Measurements from ENCODE around the gene POU5F1. TPM values are rescaled to one million over a fixed set of nuclear protein-coding genes. Genes with fewer than 3 reads are reported as not detected.
"Not testable (repeated sequence)": the region's sequence is repeated elsewhere in the genome, so short reads cannot be mapped to it uniquely, and the experiment has no call there.

POU5F1 gene
- total RNA-seq, 2 experiments from 2014 or later: 0.20 TPM; not detected in 1

DNA sequence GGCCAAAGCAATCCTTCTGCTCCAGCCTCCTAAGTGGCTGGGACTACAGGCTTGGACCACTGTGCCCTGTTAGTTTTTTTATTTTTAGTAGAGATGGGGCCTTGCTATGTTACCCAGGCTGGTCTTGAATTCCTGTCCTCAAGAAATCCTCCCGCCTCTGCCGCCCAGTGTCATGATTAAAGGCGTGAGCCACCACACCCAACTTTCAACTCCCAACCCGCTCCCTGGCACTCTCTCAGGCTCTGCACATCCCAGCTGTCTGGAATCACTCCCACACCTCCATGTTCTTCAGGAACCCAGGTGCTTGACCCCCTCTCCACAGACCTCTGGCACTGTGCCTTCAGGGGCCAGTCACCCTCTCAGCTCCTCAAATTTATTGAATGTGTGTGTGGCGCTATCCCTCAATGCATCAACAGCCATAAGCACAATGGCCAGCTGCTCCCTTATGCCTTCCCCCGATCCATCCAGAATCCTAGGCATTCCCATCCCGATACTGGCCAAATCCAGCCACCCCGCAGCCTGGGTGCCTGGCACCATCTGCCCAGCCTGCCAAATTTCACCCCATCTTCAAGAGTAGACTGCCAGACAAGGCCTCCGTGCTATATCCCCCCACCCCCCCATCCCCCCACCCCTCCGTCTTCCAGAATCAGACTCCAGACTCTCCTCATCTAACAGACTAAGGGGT, 647 bp upstream of the POU5F1 start:
- no peak for DNase-seq
- ChIA-PET CTCF (interaction anchor here (1.1 kb wide), 1 partner anchor 15 kb away, joined by 3 read pairs; no protein-coding TSS in a partner anchor), POLR2A (no interaction called here)
- Mint-ChIP-seq H3K4me1 (peaks cover 5% of the 10 kb centered on the region), H3K27me3 (no peaks in the 10 kb centered on the region), H3K4me3 (no peak overlapping the region), H3K36me3 (ENCODE audit: low read depth) (no peaks in the 10 kb centered on the region), H3K27ac (no peak overlapping the region), H3K9me3 (no peaks in the 10 kb centered on the region)

DNA sequence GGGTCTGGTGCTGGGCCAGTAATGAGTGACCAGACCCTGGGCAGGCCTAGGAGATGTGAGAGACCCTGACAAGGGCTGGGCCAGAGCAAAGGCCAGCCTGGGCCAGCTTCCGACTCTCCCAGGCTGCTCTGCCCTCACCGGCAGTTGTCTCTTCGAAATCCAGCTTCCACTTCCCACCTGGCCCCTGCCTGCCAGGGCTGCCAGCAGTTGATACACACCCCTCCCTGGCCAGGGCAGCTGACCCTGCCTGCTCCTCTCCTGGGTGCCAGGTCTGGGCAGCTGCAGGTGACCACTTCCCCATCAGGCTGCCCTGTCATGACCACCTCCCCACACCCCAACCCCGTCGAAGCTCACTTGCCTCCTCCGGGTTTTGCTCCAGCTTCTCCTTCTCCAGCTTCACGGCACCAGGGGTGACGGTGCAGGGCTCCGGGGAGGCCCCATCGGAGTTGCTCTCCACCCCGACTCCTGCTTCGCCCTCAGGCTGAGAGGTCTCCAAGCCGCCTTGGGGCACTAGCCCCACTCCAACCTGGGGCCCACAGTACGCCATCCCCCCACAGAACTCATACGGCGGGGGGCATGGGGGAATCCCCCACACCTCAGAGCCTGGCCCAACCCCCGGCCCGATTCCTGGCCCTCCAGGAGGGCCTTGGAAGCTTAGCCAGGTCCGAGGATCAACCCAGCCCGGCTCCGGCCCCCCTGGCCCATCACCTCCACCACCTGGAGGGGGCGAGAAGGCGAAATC, 453 bp downstream of the POU5F1 start:
- DNase-seq; H3K27ac Mint-ChIP-seq; H3K4me3 Mint-ChIP-seq; H3K9me3 Mint-ChIP-seq; H3K27me3 Mint-ChIP-seq; H3K4me1 Mint-ChIP-seq; H3K36me3 Mint-ChIP-seq (ENCODE audit: low read depth); POLR2A ChIA-PET: not testable (repeated sequence)
- CTCF ChIA-PET: interaction anchor here (1.0 to 1.1 kb wide), 2 partner anchors 27 to 197 kb away, joined by 3 read pairs; no protein-coding TSS in a partner anchor

DNA sequence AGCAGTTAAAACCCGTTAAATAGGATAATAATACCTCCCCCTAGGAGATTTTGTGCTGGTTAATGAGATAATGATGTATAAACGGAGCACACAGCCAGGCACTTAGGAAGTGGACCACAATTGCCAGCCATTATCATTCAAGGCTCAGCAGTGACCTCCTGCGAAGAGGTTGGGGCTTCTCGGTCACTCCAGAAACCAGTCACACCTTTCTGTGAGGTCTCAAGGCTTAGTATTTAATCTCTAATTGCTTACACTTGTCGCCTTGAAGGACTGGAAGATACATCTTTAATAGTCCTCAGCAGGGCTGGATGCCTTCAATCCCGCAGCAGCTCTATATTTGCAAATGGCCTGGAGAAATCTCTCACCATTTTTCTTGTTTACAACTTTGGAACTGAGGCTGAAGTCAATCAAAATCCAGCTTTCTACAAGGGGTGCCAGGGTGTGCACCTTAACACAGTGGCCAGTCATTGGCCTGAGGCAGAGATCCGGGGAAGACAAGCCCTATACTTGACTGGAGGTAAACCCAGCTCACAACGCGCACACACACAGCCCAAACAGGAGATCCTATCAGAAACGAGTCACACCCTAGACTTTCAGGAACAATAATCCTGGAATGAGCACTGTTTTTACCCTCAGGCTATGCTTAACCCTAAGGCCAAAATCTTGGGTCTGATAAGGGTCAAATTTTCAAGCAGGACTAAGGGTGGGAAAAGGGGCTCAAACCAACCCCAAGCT, 1.2 kb downstream of the POU5F1 start:
- no peak for DNase-seq
- Mint-ChIP-seq H3K9me3 (no peaks in the 10 kb centered on the region), H3K4me3 (no peak overlapping the region), H3K36me3 (ENCODE audit: low read depth) (no peaks in the 10 kb centered on the region), H3K4me1 (no peaks in the 10 kb centered on the region), H3K27ac (no peak overlapping the region), H3K27me3 (no peaks in the 10 kb centered on the region)
- ChIA-PET CTCF (interaction anchor here (1.0 to 1.1 kb wide), 2 partner anchors 27 to 198 kb away, joined by 3 read pairs; no protein-coding TSS in a partner anchor), POLR2A (no interaction called here)

DNA sequence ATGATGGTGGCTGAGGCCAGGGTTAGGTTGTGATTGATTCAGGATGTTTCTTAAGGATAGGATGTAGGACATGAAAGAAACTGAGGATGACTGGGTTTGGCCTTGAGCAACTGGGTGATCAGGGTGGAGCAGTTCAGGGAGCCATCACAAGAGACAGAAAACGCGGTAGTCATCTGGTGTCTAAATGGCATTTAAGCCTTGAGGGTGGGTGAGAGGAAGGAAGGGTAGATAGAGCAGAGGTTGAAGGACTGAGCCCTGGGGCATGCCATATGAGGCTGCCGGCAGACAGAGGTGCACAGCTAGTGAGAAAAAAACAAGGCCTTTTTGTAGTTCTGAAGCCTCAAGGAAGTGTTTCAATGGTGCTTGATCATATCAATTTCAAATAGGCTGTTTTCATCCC, 1.9 kb downstream of the POU5F1 start:
- no peak overlapping the region for H3K4me3 Mint-ChIP-seq
- POLR2A ChIA-PET: no interaction called here
- no peak overlapping the region for H3K27ac Mint-ChIP-seq

DNA sequence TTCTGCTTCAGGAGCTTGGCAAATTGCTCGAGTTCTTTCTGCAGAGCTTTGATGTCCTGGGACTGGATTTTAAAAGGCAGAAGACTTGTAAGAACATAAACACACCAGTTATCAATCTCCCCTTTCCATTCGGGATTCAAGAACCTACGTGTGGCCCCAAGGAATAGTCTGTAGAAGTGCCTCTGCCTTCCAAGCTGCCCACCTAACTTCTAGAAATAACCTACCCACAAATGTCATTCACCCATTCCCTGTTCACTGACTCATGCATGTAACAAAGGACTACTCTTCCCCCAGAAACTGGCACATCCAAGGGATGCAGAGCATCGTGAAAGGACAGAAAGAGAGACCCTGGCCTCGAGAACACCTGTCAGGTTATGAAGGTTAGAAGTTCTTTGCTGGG, 4.5 kb downstream of the POU5F1 start:
- H3K27ac Mint-ChIP-seq: no peak overlapping the region
- DNase-seq: no peak
- peaks cover 18% of the 10 kb centered on the region for H3K36me3 Mint-ChIP-seq (ENCODE audit: low read depth)
- no peak overlapping the region for H3K4me3 Mint-ChIP-seq
- H3K9me3 Mint-ChIP-seq: no peaks in the 10 kb centered on the region
- H3K27me3 Mint-ChIP-seq: no peaks in the 10 kb centered on the region
- CTCF ChIA-PET: interaction anchor here (1.9 to 2.2 kb wide), 3 partner anchors 15 to 31 kb away, joined by 4 to 10 read pairs (median 5); no protein-coding TSS in a partner anchor
- H3K4me1 Mint-ChIP-seq: peaks cover 17% of the 10 kb centered on the region
- POLR2A ChIA-PET: no interaction called here

More for the DNA sequence above, 1.9 kb downstream of the POU5F1 start:
- Mint-ChIP-seq H3K27me3 (no peaks in the 10 kb centered on the region), H3K4me1 (peaks cover 3% of the 10 kb centered on the region), H3K36me3 (ENCODE audit: low read depth) (no peaks in the 10 kb centered on the region), H3K9me3 (no peaks in the 10 kb centered on the region)
- CTCF ChIA-PET: no interaction called here
- DNase-seq: no peak

DNA sequence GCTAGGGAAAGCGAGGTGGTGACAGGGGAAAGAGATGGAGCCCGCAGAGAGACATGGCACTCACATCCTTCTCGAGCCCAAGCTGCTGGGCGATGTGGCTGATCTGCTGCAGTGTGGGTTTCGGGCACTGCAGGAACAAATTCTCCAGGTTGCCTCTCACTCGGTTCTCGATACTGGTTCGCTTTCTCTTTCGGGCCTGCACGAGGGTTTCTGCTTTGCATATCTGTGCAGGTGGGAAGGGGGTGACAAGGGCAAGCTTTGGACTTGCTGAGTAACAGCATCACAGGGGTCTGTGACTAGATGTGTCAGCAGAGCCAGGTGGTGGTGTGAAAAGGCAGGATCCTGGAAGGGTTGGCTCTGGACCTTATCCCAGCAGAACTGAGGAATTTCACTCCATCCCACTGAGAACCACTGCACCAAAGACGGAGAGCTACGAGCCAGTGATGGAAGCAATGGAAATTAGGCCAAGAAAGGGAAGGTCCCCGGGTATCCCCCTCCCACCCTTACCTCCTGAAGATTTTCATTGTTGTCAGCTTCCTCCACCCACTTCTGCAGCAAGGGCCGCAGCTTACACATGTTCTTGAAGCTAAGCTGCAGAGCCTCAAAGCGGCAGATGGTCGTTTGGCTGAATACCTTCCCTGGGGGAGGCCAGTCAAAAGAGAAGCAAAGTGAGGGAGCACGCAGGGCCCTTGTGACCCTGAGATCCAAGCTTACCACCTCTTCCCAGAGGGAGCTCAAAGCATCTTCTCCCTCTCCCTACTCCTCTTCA, 5.2 kb downstream of the POU5F1 start:
- H3K27ac Mint-ChIP-seq, H3K27me3 Mint-ChIP-seq, H3K4me3 Mint-ChIP-seq, POLR2A ChIA-PET, H3K9me3 Mint-ChIP-seq, DNase-seq: not testable (repeated sequence)
- CTCF ChIA-PET: interaction anchor here (0.5 to 2.2 kb wide), 5 partner anchors 16 to 1487 kb away, joined by 3 to 10 read pairs (median 4); no protein-coding TSS in a partner anchor
- Mint-ChIP-seq H3K4me1 (peaks cover 21% of the 10 kb centered on the region), H3K36me3 (ENCODE audit: low read depth) (peaks cover 22% of the 10 kb centered on the region)

DNA sequence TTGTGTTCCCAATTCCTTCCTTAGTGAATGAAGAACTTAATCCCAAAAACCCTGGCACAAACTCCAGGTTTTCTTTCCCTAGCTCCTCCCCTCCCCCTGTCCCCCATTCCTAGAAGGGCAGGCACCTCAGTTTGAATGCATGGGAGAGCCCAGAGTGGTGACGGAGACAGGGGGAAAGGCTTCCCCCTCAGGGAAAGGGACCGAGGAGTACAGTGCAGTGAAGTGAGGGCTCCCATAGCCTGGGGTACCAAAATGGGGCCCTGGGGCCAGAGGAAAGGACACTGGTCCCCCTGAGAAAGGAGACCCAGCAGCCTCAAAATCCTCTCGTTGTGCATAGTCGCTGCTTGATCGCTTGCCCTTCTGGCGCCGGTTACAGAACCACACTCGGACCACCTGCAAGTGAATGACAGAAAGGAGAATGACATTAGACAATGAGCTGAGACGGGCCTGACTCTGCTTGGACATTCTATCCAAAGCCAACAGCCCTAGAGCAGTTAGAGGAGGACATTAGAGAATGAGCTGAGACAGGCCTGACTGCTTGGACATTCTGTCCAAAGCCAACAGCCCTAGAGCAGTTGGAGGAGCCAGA, 5.9 kb downstream of the POU5F1 start:
- H3K9me3 Mint-ChIP-seq, H3K27ac Mint-ChIP-seq, H3K4me3 Mint-ChIP-seq, DNase-seq, POLR2A ChIA-PET, H3K27me3 Mint-ChIP-seq: not testable (repeated sequence)
- Mint-ChIP-seq H3K4me1 (peaks cover 27% of the 10 kb centered on the region), H3K36me3 (ENCODE audit: low read depth) (peaks cover 27% of the 10 kb centered on the region)
- CTCF ChIA-PET: interaction anchor here (1.3 to 2.2 kb wide), 5 partner anchors 10 to 41 kb away, joined by 3 to 10 read pairs (median 4); no protein-coding TSS in a partner anchor

DNA sequence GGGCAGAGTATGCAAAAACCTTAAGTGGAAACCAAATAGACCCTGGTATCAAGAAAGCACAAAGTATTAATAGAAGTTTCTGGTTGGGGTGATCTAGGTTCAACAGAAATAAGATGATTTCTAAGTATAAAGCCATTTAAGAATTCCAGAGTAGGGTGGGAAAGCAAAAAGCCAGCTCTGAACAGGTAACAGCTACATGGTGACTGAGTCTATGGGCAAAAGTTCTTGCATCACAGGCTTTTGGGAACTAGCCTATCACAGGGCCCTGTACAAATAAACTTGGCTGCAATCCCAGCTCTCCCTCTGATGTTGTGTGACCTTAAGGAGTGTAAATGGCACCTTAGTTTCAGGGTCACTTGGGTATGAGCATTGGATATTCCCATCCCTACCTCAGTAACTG, 6.6 kb downstream of the POU5F1 start:
- H3K4me3 Mint-ChIP-seq: no peak overlapping the region
- H3K9me3 Mint-ChIP-seq: no peaks in the 10 kb centered on the region
- peaks cover 32% of the 10 kb centered on the region for H3K4me1 Mint-ChIP-seq
- H3K27ac Mint-ChIP-seq: no peak overlapping the region
- peaks cover 33% of the 10 kb centered on the region for H3K36me3 Mint-ChIP-seq (ENCODE audit: low read depth)
- ChIA-PET POLR2A (no interaction called here), CTCF (interaction anchor here (1.3 kb wide), 1 partner anchor 9 kb away, joined by 3 read pairs; no protein-coding TSS in a partner anchor)
- H3K27me3 Mint-ChIP-seq: no peaks in the 10 kb centered on the region
- DNase-seq: no peak

DNA sequence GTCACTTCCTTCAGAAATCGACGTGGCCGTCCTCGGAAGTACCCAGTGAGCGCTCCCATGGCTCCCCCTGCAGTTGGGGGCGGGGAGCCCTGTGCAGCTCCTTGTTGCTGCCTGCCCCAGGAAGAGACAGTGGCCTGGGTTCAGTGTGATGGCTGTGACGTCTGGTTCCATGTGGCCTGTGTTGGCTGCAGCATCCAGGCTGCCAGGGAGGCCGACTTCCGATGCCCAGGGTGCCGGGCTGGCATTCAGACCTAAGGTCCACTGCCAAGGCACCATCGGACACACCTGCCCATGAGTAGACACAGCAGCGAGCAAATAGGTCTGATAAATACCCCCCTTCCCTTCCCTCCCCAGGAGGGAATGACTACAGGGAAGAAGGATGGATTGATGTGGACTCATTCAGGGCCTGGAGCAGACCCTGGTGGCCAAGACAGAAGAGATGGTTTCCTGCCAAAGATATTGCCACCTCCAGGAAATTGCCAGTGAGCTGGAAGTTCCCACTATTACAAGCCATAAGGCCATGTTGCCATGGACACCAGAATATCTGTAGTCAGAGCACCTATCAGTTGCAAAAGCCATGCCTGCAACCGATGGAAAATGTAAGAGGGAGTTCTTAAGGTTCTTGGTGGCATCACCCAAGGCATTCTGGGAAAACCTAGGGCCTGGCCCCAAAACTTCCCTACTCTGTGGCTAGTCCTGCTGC, 7.9 kb downstream of the POU5F1 start:
- H3K4me3 Mint-ChIP-seq: no peak overlapping the region
- peaks cover 36% of the 10 kb centered on the region for H3K4me1 Mint-ChIP-seq
- H3K9me3 Mint-ChIP-seq: no peaks in the 10 kb centered on the region
- H3K27me3 Mint-ChIP-seq: no peaks in the 10 kb centered on the region
- no peak overlapping the region for H3K27ac Mint-ChIP-seq
- POLR2A ChIA-PET: no interaction called here
- DNase-seq: no peak
- CTCF ChIA-PET: interaction anchor here (0.6 to 1.2 kb wide), 2 partner anchors 12 to 27 kb away, joined by 3 to 4 read pairs; no protein-coding TSS in a partner anchor
- H3K36me3 Mint-ChIP-seq (ENCODE audit: low read depth): peaks cover 35% of the 10 kb centered on the region

DNA sequence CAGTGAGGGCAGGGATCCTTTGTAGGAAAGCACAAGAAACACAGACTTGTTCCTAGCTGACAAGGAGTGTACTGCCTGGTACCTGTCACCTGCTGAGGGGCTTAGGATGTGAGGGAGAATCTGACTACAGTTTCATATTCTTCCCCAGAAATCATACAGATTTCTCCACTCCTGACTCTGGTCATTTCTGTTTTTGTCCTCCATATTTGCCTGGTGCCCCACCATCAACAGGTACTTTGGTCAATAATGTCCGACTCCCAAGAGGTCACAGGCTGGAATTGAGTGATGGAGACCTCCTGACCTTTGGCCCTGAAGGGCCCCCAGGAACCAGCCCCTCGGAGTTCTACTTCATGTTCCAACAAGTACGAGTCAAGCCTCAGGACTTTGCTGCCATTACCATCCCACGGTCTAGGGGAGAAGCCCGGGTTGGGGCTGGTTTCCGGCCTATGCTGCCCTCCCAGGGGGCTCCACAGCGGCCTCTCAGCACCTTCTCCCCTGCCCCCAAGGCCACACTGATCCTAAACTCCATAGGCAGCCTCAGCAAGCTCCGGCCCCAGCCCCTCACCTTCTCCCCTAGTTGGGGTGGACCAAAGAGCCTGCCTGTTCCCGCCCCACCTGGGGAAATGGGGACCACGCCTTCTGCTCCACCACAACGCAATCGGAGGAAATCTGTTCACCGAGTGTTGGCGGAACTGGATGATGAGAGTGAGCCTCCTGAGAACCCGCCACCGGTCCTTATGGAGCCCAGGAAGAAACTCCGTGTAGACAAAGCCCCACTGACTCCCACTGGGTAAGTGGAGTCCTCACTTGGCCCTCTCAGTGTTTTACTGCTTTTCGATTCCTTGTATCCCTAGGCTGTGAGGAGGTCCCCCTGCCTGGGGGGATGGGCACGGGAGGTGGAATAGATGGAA, 9.0 kb downstream of the POU5F1 start:
- no peaks in the 10 kb centered on the region for H3K9me3 Mint-ChIP-seq
- DNase-seq: no peak
- H3K27ac Mint-ChIP-seq: peak overlapping the region; percentile 33
- ChIA-PET CTCF (interaction anchor here (1.0 kb wide), 1 partner anchor 205 kb away, joined by 3 read pairs; no protein-coding TSS in a partner anchor), POLR2A (no interaction called here)
- H3K27me3 Mint-ChIP-seq: no peaks in the 10 kb centered on the region
- H3K36me3 Mint-ChIP-seq (ENCODE audit: low read depth): peaks cover 35% of the 10 kb centered on the region
- no peak overlapping the region for H3K4me3 Mint-ChIP-seq
- H3K4me1 Mint-ChIP-seq: peaks cover 47% of the 10 kb centered on the region

Measured in activated CD4-positive, alpha-beta T cell treated with anti-CD3 and anti-CD28 coated beads, Interleukin-2, amount 10 ng/mL, durations not matched to agents 7 days and 5 days (primary cell).